NCI-H1417 treated with DMSO at 0.1 percent for 48 hours (cell line): ENCODE measurements around the gene VAMP4.
"Not testable (repeated sequence)": the region's sequence is repeated elsewhere in the genome, so short reads cannot be mapped to it uniquely, and the experiment has no call there.

Source experiments
- DNase-seq: peaks from one replicate; lab custom pipeline; 2025; lab: John Stamatoyannopoulos, UW

VAMP4 gene

DNA sequence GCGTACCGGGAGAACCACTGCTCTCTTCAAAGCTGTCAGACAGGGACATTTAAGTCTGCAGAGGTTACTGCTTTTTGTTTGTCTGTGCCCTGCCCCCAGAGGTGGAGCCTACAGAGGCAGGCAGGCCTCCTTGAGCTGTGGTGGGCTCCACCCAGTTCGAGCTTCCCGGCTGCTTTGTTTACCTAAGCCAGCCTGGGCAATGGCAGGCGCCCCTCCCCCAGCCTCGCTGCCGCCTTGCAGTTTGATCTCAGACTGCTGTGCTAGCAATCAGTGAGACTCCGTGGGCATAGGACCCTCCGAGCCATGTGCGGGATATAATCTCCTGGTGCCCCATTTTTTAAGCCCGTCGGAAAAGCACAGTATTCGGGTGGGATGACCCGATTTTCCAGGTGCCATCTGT lies 46.1 kb downstream of the VAMP4 start:
- DNase-seq, result not testable (repeated sequence)

DNA sequence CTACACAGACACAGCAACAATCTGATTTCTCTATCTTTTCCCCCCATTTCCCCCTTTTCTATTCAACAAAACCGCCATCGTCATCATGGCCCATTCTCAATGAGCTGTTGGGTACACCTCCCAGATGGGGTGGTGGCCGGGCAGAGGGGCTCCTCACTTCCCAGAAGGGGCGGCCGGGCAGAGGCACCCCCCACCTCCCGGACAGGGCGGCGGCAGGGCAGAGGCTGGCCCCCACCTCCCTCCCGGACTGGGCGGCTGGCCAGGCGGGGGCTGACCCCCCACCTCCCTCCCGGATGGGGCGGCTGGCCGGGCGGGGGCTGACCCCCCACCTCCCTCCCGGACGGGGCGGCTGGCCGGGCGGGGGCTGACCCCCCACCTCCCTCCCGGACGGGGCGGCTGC lies 48.3 kb downstream of the VAMP4 start:
- DNase-seq, result not testable (repeated sequence)

DNA sequence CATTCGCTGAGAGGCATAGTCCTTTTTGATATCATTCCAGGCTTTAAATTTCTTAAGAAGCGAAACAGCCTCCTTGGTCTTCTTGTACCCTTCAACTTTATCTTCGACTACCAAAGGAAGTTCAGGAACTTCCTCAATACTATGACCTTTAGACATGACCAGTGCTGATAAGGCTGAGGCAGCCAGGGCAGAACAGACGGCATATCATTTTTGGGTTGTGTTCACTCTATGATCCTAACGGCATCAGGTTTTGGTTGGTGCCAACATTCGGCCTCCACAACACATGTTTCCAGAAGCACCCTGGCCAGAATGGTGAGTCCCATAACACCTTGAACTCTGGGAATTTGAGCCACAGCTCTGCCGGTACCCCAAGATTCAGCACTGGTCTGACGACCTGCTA lies 58.0 kb downstream of the VAMP4 start:
- no peak for DNase-seq

DNA sequence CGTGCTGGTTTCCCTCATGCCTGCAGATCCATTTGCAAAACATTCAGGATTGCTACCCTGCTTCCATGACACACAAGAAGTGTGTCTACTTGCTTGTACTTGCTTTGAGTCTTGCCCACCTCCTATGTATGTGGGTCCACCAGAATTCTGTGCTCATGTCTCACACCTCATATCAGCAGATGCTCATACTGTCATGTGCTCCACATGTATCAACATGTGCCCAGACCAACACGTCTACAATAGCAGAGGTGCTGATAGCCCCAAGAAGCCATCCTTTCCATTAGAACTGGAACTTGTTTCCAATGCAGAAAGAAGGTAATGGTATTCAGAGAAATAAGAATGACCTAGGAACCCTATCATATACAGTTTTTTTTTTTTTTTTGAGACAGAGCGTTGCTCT lies 61.5 kb downstream of the VAMP4 start:
- DNase-seq, result no peak

DNA sequence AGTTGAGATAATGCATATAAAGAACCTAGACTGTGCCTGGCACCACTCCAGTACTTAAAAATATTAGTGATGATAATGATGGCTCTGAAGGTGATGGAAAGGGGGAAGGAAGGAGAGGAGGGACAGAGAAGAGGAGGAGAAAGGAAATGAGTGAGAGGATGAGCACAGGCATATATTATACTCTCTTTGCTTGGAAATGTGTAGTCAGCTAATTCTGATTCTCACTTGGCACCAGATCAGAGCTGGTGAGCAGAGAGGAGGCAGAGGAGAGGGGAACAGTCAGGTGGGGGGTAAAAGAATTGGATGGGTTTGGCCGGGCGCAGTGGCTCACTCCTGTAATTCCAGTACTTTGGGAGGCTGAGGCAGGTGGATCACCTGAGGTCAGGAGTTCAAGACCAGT lies 65.0 kb downstream of the VAMP4 start:
- DNase-seq, result no peak

DNA sequence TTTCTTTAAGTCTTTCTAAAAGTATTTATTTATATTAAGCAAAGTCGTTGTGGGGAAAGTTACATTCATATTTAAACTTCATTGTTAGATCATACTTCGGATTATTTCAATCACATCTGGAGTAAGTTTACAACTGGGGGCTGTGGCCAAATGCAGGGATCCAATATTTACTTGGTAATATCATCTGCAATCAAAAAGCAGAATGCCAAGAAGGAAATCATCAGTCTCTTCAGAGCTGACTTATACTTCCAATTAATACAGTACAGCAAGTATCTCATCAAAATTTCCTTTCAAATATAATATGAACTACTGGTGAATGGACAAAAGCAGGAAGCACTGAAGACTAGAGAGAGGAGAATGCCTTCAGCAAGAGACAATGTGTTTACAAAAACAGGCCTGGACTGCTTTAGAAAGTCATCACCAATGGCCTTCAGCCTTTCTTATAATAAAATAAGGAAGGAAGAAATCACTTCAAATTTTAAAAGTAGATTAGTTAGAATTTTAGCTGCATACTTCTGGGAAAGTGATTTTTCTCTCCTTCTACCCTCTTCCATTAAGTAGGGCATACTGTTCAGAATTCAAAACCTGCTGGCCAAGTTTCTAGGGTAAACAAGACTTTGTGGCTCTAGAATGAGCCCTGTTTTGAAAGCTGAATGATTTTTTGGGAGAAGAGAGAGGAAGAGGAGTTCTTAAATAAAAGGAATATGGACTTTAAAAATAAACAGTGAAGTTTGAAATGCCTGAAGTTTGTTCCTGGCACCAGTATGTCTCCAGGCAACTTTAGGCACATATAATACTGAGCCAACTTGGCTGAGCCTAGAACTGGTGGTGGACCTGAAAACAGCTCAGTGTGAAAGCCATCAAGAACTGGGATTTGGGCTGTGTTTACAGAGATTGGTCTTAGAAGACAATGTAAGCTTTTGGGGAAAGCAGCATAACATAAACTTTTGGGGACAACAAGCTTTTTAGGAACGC lies 67.1 kb downstream of the VAMP4 start:
- no peak for DNase-seq

DNA sequence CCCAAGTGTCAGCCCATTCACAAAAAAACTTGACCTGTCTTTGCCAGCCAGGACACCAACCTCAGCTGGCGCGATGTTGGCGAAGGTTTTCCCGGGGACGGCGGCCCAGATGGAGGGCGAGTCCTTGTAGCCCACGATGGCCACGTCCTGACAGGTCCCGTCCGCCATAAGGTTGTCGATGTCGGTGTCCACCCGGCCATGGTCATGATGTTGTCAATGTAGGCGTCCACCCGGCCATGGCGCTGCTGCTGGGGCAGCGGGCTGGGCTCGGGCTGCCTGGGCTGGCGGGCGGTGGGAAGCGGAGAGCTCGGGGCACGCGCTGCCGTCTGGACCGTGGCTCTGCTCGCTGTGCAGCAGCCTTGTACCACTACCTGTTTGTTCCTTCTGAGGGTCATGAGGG lies 71.1 kb downstream of the VAMP4 start:
- DNase-seq, result no peak

DNA sequence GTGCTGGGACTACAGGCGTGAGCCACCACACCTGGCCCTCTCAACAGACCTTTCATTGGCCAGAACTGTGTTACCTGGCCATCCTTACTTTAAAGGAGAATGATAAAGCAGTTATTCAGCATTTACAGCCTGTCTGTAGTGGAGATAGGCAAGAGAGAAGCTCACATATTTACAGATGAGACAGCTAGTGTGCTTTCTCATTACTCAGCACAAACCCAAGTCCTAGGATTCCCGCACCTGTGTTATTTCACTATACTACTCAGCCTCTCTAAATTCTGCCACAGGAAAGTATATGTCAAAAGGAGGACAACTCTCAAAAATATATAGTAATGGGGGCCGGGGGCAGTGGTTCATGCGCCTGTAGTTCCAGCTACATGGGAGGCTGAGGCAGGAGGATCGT lies 73.5 kb downstream of the VAMP4 start:
- no peak for DNase-seq

DNA sequence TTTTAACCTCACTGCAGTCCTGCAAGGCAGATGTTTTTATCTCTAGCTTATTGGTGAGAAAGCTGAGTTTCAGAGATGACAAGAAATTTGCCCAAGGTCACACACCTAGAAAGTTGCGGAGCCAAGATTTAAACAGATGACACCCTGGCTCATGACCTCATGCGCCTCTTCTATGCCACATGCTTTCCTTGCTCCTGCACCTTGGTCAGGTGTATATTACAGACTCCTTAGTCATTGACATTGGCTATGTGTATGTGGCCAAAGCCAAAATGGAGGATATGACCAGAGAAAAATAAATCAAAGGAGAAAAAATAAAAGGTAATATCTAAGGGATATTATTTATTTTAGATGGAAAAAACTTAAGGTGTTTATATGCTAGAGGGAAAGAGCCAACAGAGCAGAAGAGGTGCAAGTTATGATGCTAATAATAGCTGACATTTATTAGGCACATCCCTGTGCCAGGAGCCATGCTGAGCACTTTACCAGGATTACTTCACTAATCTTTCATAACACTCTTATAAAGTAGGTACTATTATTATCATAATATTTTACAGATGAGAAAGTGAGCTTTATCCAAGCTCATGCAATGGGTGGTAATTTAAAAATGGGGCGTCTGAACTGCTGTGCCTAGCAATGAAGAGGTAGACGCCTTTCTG lies 75.6 kb downstream of the VAMP4 start:
- no peak for DNase-seq

DNA sequence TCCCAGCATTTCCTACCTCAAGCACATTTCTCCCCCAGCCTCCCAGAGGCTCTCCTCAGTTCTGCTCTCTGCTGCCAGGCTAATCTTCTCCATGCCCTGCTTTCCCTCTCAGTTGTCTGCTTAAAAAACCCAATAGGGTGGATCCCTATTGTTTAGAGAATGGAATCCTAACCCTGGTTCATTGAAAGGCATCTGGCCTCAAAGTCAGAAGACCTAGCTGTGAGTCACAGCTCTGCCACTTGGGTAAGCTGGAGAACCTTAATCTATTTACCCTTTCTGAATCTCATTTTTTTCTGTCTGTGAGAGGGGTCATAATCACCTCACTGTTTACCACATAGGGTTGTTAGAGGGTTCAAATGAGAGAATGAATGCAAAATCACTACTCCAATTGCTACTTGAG lies 76.9 kb downstream of the VAMP4 start:
- no peak for DNase-seq

DNA sequence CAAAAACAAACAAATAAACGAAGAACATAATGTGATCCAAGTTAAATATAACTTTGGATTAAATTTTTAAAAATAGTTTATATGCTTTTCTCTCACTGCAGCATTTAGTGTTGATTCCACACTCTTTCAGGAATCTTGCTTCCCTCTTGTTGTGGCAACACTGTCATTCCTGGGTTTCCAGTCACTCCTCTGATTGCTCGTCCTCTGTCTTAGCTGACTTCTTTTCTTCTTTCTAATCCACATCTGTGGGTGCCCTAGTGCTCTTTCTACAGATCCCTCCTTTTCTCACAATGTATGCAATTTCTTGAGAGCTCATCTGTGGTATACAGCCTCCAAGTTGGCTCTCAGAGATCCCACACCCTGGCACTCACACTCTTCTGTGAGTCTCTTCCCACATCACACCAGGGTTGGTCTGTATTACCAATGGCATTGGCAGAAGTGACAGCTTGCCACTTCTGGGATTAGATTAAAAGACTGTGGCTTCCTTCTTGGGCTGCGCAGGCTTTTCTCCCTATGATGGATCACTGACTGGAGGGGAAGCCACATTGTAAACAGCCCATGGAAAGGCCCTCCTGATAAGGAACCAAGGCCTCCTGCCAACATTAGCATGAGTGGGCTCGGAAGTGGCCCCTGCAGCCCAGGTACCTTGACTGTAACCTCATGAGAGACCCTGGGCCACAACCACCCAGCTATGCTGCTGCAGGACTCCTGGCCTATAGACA lies 77.8 kb downstream of the VAMP4 start:
- DNase-seq, result no peak

DNA sequence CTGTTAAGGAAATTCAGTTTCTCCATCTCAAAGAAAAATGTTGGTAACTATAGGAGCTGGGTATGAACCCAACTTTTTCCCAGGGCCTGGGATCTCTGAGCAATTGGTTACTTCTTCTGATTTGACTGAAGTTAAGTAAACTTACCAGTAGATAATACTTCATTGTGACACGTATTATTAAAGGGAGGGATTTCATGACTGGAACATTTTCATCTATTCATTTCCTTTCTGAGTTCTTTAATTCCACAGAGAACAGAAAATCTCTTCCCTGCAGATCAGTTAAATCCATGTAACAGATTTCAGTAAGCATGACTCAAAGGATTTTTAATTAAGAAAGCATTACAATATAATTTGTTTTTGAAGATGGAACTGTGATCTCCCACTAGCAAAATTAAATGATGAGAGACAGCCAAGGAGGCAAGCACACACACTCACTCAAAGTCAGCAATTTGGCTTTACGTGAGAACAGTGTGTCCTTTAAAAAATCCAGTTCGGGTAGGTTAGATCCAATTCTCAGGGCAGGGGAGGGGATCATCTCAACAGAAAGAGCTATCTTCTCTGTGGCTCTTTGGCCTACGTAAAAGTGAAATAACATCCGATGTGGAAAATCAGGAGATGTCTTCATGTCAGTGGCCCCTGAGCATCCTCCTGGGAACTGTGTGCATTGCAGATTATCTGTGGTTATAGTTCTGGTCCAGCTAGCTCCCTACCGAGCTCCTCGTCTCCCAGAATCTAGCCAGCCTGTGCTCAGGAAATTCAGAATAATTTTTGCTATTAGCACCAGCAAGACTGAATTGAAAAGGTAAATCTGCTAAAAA lies 78.6 kb downstream of the VAMP4 start:
- DNase-seq, result no peak

DNA sequence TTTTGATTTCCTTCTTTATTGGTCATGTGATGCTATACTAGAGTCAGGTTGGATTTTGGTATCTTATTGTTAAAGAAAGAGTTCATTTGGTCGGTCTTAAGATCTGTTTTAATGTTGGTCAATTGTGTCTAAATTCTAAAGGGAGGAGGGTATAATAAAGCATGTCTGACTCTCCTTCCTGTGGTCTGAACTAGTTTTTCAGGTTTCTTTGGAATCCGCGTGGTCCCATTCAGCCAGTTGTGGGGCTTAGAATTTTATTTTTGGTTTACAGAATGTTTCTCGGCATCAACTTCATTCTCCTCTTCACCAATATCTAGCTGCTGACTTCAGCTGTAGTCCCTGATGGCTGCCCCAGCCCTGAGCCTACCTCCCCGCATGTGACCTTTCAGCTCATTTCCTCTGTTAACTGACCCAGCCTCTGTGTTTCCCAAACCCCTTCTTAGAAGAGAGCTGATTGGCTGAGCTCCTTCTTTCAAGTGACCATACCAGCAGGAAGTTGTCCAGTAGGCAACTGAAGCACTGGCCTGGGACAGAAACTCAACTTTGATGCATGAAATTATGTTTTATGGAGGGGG lies 80.7 kb downstream of the VAMP4 start:
- DNase-seq, result no peak

DNA sequence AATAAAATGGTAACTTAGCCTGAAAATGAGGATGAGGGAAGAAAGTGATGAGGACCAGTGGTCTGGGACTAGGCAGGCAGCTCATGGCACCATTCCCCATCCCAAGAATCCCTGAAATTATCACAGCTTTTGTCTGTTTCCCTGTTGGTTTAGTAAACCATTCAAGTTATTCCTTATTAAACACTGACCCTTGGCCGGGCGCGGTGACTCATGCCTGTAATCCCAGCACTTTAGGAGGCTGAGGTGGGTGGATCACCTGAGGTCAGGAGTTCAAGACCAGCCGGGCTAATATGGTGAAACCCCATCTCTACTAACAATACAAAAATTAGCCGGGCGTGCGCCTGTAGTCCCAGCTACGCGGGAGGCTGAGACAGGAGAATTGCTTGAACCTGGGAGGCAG lies 85.7 kb downstream of the VAMP4 start:
- not testable (repeated sequence) for DNase-seq

DNA sequence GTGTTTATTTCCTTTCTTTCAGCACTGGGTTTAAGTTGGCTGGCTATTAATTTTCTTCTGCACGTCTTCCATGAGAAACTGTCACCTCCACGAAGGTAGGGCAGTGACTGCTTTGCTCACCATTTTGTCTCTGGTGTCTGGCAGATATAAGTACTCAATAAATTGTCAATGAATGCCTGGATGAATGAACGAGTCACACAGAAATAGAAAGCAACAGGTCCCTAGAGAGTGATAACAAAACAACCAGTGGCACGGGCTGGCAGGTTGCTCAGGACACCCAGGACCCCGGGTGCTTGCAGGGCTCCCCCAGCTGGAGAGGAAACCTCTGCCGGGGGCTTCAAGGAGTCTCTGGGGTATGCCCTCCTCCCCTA lies 86.1 kb downstream of the VAMP4 start:
- no peak for DNase-seq

DNA sequence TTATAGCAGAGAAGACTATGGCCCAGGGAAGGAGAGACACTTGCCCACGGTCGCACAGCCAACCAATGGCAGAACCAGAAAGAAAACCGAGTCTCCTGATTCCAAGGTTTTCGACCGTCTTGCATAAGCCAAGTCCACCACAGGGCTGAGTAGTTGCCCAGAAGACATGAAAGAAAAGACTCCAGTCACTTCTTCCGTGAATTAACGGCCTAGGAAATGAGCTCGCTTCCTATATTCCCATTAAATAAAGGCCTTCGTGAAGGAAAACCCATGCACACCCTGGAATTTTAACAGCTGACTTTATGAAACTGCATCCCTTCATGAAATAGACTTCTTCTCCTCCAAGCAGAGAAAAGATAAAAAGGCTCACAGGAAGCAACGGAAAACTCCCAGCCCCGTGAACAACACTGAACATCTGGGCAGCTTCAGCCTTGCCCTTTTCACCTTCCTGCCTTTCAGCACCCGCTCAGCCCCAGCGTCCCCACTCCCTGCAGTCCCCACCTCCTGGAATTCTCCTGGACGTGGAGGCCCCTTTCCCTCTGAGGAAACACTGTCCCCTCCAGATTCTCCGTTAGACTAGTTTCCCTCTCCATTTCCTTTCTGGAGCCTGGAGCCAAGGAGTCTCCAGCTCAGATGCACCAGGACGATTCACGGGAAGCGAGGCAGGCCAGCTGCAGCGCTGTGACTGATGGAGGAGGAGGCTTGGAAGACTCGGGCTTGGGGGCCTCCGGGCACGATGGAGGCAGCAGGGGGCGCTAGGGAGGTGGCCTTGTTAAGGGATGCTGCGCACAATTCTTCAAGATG lies 86.7 kb downstream of the VAMP4 start:
- DNase-seq, result no peak

DNA sequence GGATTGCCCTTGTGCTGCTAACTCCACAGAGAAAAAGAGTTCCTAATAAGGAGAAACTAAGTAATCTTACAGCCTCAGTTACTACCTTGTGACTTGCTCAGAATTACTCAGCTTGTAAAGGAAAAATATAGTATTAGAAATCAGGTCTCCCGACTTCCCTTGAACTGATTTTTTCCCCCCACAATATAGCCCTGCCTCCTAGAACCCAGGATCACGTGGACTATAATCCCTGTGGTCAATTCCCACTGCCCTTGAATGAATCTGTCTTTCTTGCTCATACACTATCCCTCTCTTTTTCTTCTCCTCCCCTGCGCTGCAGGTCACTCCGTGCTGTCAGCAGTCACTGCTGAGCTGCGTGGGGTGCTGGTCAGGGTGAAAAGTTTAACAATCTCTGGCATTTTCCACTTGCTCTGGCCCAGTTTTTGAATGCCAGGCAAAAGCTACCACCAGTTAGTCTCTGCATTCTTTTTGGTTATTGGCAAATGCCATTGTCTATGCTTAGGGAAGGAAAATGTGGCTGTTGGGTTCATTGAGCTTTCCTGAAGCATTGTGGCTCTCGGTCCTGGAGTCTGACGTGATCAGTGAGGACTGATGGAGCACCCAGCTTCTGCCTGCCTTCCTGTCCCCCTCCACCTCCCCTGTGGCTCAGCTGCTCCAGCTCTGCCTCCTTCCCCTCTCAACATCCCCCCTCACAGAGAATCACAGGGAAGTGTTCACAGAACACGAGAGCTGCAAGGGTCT lies 87.5 kb downstream of the VAMP4 start:
- DNase-seq, result no peak

DNA sequence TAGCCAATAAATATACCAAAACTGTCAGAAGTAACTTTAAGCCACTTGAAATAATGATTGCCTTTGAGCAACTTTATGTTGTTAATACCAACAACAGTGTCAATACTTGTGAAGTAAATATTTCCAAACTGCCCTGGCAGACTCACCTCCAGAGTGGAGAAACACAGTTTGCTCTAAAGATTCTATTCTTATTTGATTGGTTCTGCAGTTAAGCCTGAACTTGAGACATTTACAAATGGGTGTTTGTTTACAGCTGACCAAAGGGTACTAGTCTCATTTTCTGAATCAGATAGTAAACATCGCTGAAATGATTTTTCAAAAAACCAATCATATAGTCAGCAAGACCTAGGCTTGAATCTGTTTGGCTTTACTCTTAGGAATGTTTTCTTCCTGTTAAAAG lies 88.1 kb downstream of the VAMP4 start:
- no peak for DNase-seq

DNA sequence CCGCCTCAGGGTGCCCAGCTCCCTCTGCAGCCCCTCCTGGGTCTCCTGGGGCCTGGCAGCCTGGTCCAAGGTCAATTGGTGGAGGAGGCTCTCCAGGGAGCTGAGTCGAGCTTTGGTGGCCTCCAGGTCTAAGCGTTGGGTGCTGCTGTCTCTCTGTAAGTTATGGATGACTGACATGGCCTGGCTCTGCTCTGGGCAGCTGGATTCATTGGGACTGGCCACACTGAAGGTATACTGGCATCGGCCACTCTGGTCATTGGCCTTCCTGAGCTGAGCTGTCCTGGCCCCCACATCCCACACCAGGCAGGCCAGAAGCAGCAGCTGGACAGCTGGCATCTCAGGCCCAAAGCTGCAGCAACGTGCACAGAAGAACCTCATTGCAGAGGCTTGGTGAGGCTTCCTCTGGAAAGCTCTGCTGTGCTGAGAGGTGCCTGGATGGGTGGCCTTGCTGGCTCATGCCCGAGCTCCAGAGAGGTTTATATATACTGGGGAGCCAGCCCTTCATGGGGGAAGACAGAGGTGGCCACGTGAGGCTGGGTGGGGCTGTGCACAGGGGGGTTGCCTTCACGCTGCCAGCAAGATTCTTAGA lies 89.5 kb downstream of the VAMP4 start, which contains the start of gene MYOC:
Gene MYOC (minus strand): TSS at position 455 of the 589 bp plus-strand sequence. CDS start 77 bp downstream, at position 378.
- DNase-seq, result no peak
